T-helper 2 cell treated with Interferon-gamma antibody and Interleukin-4, amounts not matched to agents 5 μg/mL and 100 μg/mL, for 36 hours (primary cell): ENCODE data around the gene CSF1R.
"Not testable (repeated sequence)": the region's sequence is repeated elsewhere in the genome, so short reads cannot be mapped to it uniquely, and the experiment has no call there.

Source experiments
- DNase-seq: peaks from one replicate; pipeline ENCODE4 v3.0.0; 2021; ENCODE audit warnings: low spot score
- H3K27ac Mint-ChIP-seq: one replicate; pipeline ENCODE4 v1.8.0; 2021; ENCODE audit warnings: mild to moderate bottlenecking, mixed read lengths
- H3K27me3 Mint-ChIP-seq: one replicate; pipeline ENCODE4 v1.8.0; 2021; ENCODE audit warnings: low read depth, mixed read lengths
- H3K36me3 Mint-ChIP-seq: one replicate; pipeline ENCODE4 v1.8.0; 2021; ENCODE audit warnings: low read depth, mixed read lengths
- H3K4me1 Mint-ChIP-seq: one replicate; pipeline ENCODE4 v1.8.0; 2021; ENCODE audit warnings: low read depth, mixed read lengths
- H3K4me3 Mint-ChIP-seq: one replicate; pipeline ENCODE4 v1.8.0; 2022; ENCODE audit warnings: mild to moderate bottlenecking, moderate library complexity, mixed read lengths
- H3K9me3 Mint-ChIP-seq: one replicate; pipeline ENCODE4 v1.8.0; 2021; ENCODE audit warnings: mixed read lengths

The CSF1R gene

DNA sequence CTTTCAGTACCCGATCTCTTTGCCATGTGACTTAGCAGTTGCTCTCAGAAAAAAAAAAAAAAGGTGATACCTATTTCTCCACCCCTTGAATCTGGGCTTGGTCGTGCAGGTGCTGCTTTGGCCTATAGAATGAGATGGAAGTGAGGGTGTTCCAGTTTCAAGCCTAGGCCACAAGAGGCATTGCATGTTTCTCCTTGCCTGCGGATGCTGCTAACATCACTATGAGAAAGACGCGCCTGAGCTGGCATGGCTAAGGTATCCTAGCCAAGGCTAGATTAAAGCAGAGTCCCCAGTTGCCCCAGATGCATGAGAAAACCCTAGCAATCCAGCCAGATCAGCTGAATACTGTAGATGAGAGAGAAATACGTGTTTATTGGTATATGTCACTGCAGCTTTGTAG is 14.7 kb upstream of the CSF1R start:
- DNase-seq = no peak
- Mint-ChIP-seq H3K4me3 (no peak overlapping the region), H3K9me3 (no peaks in the 10 kb centered on the region), H3K27me3 (peaks cover 23% of the 10 kb centered on the region), H3K4me1 (peaks cover 1% of the 10 kb centered on the region), H3K27ac (no peak overlapping the region), H3K36me3 (no peaks in the 10 kb centered on the region)

DNA sequence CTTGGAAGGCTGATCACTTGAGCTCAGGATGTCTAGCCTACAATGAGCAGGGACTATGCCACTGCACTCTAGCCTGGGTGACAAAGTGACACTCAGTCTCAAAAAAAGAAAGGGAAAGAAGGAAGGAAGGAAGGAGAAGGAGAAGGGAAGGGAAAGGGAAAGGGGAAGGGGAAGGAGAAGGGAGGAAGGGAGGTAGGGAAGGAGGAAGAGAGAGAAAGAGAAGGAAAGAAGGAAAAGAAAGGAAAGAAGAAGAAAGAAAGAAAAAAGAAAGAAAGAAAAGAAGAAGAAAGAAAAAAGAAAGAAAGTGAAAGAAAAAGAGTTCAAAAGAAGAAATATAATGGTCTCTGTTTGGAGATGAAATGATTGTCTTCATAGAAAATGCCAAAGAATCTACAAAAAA is 10.8 kb upstream of the CSF1R start:
- Mint-ChIP-seq H3K9me3 (no peaks in the 10 kb centered on the region), H3K27ac (no peak overlapping the region), H3K4me1 (peaks cover 1% of the 10 kb centered on the region), H3K27me3 (peaks cover 32% of the 10 kb centered on the region), H3K4me3 (no peak overlapping the region), H3K36me3 (no peaks in the 10 kb centered on the region)
- no peak for DNase-seq

DNA sequence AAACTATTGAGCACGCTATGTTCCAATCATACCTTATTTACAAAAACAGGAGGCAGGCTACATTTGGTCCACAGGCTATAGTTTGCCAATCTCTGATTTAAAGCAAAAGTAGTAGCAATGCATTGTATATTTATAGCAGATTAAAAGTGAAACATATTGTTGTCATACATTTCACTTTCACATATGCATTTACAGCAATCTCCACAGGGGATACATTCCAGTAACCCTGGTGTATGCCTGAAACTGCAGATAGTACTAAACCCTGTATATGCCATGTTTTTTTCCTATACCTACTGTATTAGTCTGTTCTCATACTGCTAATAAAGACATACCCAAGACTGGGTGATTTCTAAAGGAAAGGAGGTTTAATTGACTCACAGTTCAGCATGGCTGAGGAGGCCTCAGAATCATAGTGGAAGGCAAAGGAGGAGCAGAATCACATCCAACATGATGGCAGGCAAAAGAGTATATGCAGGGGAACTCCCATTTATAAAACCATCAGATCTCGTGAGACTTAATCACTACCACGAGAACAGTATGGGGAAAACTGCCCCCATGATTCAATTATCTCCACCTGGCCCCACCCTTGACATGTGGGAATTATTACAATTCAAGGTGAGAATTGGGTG is 5.9 kb upstream of the CSF1R start:
- DNase-seq = no peak
- Mint-ChIP-seq H3K9me3 (no peaks in the 10 kb centered on the region), H3K36me3 (no peaks in the 10 kb centered on the region), H3K4me3 (no peak overlapping the region), H3K4me1 (peaks cover 1% of the 10 kb centered on the region), H3K27me3 (peaks cover 32% of the 10 kb centered on the region), H3K27ac (no peak overlapping the region)

DNA sequence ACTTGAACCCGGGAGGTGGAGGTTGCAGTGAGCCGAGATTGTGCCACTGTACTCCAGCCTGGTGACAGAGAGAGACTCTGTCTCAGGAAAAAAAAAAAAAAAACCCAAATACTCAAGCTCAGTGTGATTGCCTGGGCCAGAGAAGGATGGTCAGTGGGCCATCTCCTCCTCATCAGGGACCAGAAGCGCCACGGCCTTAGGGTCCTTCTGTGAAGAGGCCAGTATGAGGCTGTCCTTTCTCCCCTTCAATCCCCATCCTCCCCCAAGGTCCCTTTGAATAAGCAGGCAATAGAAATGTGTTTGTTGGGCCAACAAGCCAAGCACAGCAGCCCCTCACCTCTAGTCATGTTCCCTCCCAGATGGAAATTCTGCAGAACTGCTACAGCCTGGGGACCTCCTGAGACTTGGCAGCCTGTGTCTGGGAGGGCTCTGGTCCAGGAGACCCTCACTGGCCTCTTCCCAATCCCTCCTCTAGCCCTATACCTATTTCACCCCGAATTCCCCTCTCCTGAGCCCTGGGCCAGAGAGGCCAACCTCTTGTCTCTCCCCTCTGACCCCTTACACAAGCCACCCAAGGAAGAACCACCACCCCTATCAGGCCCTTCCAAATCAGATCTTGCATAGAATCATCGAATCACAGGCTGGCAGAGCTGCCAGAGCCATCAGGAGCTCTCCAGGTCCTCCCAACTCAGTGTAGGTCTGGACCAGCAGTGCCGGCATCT is 1.0 kb downstream of the CSF1R start:
- H3K27ac Mint-ChIP-seq = no peak overlapping the region
- no peaks in the 10 kb centered on the region for H3K36me3 Mint-ChIP-seq
- no peaks in the 10 kb centered on the region for H3K9me3 Mint-ChIP-seq
- no peak for DNase-seq
- H3K4me1 Mint-ChIP-seq = peaks cover 3% of the 10 kb centered on the region
- peaks cover 23% of the 10 kb centered on the region for H3K27me3 Mint-ChIP-seq
- no peak overlapping the region for H3K4me3 Mint-ChIP-seq

DNA sequence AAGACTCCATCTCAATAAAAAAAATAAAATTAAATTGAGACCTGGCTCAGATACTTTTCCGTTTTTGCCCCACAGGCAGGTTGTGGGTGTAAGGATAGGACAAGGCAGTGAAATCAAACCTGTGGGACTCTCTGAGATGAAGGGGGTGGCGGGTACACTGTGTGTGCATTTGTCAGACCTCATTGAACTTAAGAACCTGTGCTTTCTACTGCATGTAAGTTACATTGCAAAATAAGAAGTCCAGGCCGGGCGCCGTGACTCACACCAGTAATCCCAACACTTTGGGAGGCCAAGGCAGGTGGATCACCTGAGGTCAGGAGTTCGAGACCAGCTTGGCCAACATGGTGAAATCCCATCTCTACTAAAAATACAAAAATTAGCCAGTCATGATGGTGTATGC is 1.6 kb downstream of the CSF1R start:
- H3K27me3 Mint-ChIP-seq = peaks cover 23% of the 10 kb centered on the region
- not testable (repeated sequence) for H3K4me3 Mint-ChIP-seq, H3K4me1 Mint-ChIP-seq, DNase-seq, H3K36me3 Mint-ChIP-seq, H3K9me3 Mint-ChIP-seq, H3K27ac Mint-ChIP-seq

DNA sequence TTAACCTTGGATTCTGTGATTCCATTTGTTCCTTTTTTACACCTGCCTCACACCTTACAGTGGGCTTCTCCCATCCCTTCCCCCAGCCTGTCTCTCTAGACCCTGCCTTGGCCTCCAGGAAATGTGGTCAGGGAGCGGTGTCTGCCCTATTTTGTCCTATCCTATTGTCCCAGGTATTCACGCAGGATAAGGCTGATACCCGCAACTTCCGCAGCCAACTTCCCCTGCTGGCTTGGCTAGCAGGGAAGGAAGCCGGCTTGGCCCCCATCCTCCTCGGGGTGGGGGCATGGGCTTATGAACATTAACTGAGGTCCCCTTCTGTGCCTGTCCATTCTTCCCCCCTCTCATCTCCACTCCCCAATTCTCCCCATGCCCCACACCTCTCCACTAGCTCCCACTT is 3.5 kb downstream of the CSF1R start:
- Mint-ChIP-seq H3K27me3 (peaks cover 13% of the 10 kb centered on the region), H3K36me3 (no peaks in the 10 kb centered on the region), H3K9me3 (no peaks in the 10 kb centered on the region), H3K4me1 (peaks cover 3% of the 10 kb centered on the region), H3K4me3 (no peak overlapping the region), H3K27ac (no peak overlapping the region)
- DNase-seq = no peak

DNA sequence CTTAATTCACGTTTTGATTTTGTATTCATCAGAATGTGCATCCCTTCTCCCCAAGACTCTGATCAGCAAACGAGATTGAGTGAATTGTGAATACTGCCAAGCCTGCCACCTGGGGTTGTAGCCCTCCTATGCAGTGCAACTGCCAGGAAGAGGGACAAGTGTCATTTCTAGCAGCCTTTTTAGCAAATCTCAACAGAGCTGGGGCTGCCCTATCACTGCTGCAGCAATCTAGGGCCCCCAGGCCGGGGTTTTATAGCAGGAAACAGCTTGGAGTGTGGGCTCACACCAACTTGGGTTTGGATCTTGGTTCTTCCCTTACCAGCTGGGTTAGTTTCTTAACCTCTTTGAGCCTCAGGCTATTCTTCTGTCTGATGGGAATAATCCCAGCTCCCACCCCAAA is 4.0 kb downstream of the CSF1R start:
- H3K27ac Mint-ChIP-seq = no peak overlapping the region
- H3K36me3 Mint-ChIP-seq = no peaks in the 10 kb centered on the region
- no peaks in the 10 kb centered on the region for H3K9me3 Mint-ChIP-seq
- H3K27me3 Mint-ChIP-seq = peaks cover 13% of the 10 kb centered on the region
- H3K4me1 Mint-ChIP-seq = peaks cover 3% of the 10 kb centered on the region
- no peak overlapping the region for H3K4me3 Mint-ChIP-seq
- no peak for DNase-seq

DNA sequence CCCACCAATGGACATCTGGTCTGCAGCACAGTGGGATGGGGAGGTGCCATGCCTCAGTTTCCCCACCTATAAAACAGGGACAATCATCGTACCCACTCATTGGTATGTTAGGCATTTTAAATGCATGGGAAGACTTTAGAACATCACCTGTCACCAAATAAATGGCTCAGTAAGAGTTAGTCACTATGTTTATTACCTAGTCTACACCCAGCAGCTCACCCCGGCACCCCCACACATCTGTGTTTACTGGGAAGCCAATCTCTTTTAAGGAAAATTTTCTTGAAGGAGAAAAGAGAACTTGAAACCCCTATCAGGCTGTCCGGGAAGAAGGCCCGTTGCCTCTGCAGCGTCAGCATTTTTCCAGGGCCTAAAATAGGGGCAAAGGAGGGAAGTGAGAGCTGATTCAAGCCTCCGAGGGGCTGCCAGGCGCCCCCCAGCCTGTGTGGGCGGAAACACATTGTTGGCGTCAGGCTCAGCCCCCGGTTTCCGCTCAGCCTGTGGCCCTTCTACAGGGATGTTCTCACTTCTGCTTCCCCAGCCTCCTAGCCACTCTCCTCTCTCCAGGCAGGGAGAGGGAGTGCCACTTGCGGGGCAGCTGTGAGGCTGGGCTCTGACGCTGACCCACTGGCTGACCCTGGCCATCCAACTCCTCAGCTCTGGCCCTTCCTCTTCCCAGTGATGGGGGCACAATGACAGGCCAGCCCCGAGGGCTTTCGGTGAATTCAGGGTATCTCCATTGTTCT is 4.6 kb downstream of the CSF1R start:
- H3K9me3 Mint-ChIP-seq = no peaks in the 10 kb centered on the region
- peaks cover 3% of the 10 kb centered on the region for H3K4me1 Mint-ChIP-seq
- no peak overlapping the region for H3K4me3 Mint-ChIP-seq
- no peaks in the 10 kb centered on the region for H3K36me3 Mint-ChIP-seq
- no peak overlapping the region for H3K27ac Mint-ChIP-seq
- H3K27me3 Mint-ChIP-seq = peaks cover 8% of the 10 kb centered on the region
- DNase-seq = no peak

DNA sequence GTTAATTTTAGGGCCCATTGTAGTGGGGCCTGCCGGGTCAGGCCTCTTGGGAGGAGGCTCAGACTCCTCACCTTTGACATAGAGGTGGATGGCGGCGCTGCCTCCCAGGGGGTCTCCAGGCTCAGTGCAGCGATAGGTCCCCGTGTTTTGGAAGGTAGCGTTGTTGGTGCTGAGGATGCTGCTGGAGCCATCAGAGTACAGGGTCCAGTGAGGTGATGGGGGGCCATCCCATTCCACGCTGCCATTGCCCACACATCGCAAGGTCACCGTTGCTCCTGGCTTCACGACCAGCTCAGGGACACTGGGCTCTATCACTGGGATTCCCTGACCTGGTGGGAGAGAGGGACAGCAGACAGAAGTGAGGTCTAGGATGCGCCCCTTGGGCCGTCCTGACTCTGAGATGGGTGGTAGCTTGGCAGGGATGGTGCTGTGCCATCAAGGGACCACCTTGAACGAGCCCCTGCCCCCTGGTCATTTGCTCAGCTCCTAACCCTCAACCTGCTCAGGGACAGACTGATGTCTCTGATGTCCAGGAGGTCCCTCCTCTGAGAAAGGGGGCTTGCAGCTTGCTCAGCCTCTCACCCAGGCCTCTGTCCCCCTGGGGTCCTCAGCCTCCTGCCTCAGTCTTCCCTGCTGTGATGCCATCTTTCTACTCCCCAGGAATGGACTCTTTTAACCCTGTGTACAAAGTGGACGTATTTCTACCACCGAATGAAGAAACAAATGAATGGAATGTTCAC is 5.5 kb downstream of the CSF1R start:
- H3K4me1 Mint-ChIP-seq = peaks cover 3% of the 10 kb centered on the region
- H3K27ac Mint-ChIP-seq = no peak overlapping the region
- peaks cover 7% of the 10 kb centered on the region for H3K27me3 Mint-ChIP-seq
- no peaks in the 10 kb centered on the region for H3K9me3 Mint-ChIP-seq
- H3K36me3 Mint-ChIP-seq = no peaks in the 10 kb centered on the region
- no peak overlapping the region for H3K4me3 Mint-ChIP-seq
- DNase-seq = no peak

DNA sequence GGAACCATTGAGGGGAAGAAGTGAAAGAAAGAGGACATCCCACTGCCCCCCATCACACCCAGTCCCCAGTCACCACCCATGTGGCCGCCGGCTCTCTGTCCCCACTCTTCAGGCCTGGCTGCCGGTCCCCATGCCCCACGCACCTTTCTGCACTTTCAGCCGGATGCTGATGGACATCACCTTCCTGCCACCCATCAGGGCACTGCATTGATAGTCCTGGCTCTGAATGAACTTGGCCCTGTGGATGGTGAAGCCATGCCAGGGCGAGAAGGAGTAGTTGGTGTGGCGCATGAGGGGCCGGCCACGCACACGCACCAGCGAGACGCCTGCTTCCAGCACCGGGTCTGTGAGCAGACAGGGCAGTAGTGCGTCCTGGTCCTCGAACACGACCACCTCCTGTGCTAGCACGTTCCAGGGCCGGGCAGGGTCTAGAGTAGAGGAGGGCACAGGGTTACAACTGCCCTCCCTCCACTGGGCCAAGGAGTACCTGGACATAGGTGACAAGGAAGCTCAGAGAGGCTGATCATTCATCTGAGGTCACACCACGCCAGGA is 6.4 kb downstream of the CSF1R start:
- no peaks in the 10 kb centered on the region for H3K9me3 Mint-ChIP-seq

DNA sequence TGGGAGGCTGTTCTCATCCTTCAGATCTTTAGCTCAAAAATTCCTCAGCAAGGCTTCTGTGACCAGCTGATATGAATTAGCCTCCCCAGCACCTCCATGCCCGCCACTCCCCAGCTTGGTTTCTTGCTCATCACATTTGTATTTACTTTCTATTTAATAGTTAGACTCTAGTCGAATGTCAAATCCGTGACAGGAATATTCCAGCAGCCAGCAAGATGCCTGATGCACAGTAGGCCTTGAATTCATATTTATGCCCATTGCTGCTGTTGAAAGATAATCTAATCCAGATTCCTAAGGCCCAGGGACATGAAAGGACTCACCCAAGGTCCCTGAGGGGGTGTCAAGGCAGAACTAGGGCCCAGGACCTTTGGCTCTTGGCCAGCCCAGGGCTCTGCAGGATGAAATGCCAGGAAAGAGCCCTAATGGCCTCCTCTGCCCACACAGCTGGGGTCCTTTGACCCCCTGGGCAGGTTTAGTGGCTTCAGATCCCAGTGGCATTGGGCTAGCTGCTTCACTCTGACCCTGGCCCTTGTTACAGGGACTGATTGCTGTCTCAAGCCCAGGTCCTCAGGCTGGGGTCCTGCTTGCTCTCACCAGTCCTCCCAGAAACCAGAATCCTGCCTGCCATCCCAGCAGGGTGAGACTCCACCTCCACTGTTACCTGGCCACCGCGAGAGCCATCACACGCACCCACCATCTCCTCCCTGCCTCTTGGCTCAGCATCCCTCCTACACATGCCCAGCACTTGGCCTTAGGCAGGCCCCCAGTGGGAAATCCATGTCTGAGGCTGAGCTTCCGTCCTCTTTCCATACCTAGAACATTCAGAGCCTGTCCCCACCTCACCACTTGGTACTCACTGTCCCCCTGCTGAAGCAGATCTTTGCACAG is 7.3 kb downstream of the CSF1R start:
- H3K27me3 Mint-ChIP-seq = no peaks in the 10 kb centered on the region
- H3K36me3 Mint-ChIP-seq = no peaks in the 10 kb centered on the region
- H3K27ac Mint-ChIP-seq = no peak overlapping the region
- H3K4me3 Mint-ChIP-seq = no peak overlapping the region
- no peaks in the 10 kb centered on the region for H3K9me3 Mint-ChIP-seq
- peaks cover 3% of the 10 kb centered on the region for H3K4me1 Mint-ChIP-seq
- DNase-seq = no peak

More for the DNA sequence above, 6.4 kb downstream of the CSF1R start:
- Mint-ChIP-seq H3K4me3 (no peak overlapping the region), H3K27me3 (no peaks in the 10 kb centered on the region), H3K4me1 (peaks cover 3% of the 10 kb centered on the region), H3K27ac (no peak overlapping the region), H3K36me3 (no peaks in the 10 kb centered on the region)
- DNase-seq = no peak

DNA sequence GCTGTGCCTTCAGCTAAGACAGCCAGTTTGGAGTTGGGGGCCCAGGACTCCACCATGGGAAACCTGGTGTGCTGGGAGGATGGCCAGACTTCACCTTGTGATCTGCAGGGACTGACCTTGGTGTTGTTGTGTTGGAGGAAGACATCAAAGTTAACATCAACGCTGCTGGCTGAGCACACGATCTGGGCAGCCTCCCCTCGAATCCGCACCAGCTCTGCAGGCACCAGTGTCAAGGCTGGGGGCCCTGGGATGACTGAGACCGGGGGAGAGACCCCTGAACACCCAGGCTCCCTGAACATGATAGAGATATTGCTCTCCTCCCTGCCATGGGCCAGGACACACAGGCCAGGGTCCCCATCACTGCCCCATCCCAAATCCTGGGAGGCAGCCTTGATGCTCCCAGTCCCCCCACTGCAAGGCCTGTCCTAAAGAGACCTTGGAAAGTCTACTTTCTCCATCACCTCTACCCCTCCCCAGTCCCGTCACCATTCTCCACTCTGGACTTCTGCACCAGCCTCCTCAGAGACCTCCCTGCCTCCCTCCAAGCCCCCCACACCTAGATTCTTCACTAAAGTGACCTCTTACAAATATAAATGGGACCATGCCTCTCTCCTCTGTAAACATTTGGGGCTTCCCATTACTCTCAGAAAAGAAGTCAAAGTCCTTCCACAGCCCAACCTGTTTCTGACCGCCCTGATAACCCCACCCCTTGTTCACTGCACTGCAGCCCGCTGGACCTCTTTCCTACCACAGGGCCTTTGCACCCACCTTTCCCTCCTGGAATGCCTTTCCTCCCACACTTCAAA is 8.2 kb downstream of the CSF1R start:
- H3K9me3 Mint-ChIP-seq = no peaks in the 10 kb centered on the region
- peaks cover 3% of the 10 kb centered on the region for H3K4me1 Mint-ChIP-seq
- H3K27ac Mint-ChIP-seq = no peak overlapping the region
- H3K27me3 Mint-ChIP-seq = no peaks in the 10 kb centered on the region
- no peak for DNase-seq
- no peak overlapping the region for H3K4me3 Mint-ChIP-seq
- no peaks in the 10 kb centered on the region for H3K36me3 Mint-ChIP-seq
